ENCODE results near the gene CNNM3. TPM values are rescaled to one million over a fixed set of nuclear protein-coding genes. Genes with fewer than 3 reads are reported as not detected.

The CNNM3 gene
- total RNA-seq, 2 donors from 2014 or later: 29.7 to 29.8 TPM

GRCh38 chr2:96838345-96839292, 22.6 kb downstream of the CNNM3 start:
- H3K4me1 ChIP-seq (replicated peaks): no peaks in the 10 kb centered on the region
- no peaks in the 10 kb centered on the region for H3K27me3 ChIP-seq (replicated peaks; ENCODE audit: insufficient read depth)
- H3K27ac ChIP-seq: no peak overlapping the region
- no peak for DNase-seq (ENCODE audit: low spot score)
- intact Hi-C loops (cut with DNase I): no loop called here
- TF ChIP-seq POLR2A (IDR thresholded peaks at IDR 0.05): no peak
- no peak for TF ChIP-seq CTCF (IDR thresholded peaks at IDR 0.05)
- TF ChIP-seq POLR2AphosphoS5 (IDR thresholded peaks at IDR 0.05): no peak
- no peaks in the 10 kb centered on the region for H3K36me3 ChIP-seq
- H3K9me3 ChIP-seq: no peaks in the 10 kb centered on the region
- H3K4me3 ChIP-seq: no peak overlapping the region
- 82% methylated on average over 23 of the region's 23 CpGs for whole genome bisulfite sequencing

- intact Hi-C loops (cut with DNase I): no loop called here
- Histone ChIP-seq H3K27me3 (replicated peaks; ENCODE audit: insufficient read depth) (no peaks in the 10 kb centered on the region), H3K36me3 (no peaks in the 10 kb centered on the region), H3K9me3 (no peaks in the 10 kb centered on the region), H3K4me1 (replicated peaks) (no peaks in the 10 kb centered on the region), H3K27ac (no peak overlapping the region), H3K4me3 (no peak overlapping the region)
- DNase-seq (ENCODE audit: low spot score): no peak
- WGBS: 32% methylated on average over 40 of the region's 42 CpGs
- TF ChIP-seq POLR2AphosphoS5 (IDR thresholded peaks at IDR 0.05) (no peak), POLR2A (IDR thresholded peaks at IDR 0.05) (no peak), CTCF (IDR thresholded peaks at IDR 0.05) (no peak)
Observed at GRCh38 chr2:96839293-96839874, 23.3 kb downstream of the CNNM3 start.

GRCh38 chr2:96839875-96840850, 24.1 kb downstream of the CNNM3 start:
- Histone ChIP-seq H3K27ac (no peak overlapping the region), H3K9me3 (no peaks in the 10 kb centered on the region), H3K4me3 (no peak overlapping the region), H3K27me3 (replicated peaks; ENCODE audit: insufficient read depth) (no peaks in the 10 kb centered on the region), H3K36me3 (no peaks in the 10 kb centered on the region), H3K4me1 (replicated peaks) (no peaks in the 10 kb centered on the region)
- intact Hi-C loops (cut with DNase I): no loop called here
- no peak for DNase-seq (ENCODE audit: low spot score)
- WGBS: 88% methylated on average over 37 of the region's 37 CpGs
- no peak for TF ChIP-seq POLR2AphosphoS5 (IDR thresholded peaks at IDR 0.05)
- TF ChIP-seq POLR2A (IDR thresholded peaks at IDR 0.05): no peak
- TF ChIP-seq CTCF (IDR thresholded peaks at IDR 0.05): no peak

- Histone ChIP-seq H3K4me1 (replicated peaks) (no peaks in the 10 kb centered on the region), H3K36me3 (no peaks in the 10 kb centered on the region), H3K9me3 (no peaks in the 10 kb centered on the region), H3K27ac (no peak overlapping the region), H3K4me3 (no peak overlapping the region), H3K27me3 (replicated peaks; ENCODE audit: insufficient read depth) (no peaks in the 10 kb centered on the region)
- intact Hi-C loops (cut with DNase I): no loop called here
- DNase-seq (ENCODE audit: low spot score): no peak
- TF ChIP-seq CTCF (IDR thresholded peaks at IDR 0.05) (no peak), POLR2AphosphoS5 (IDR thresholded peaks at IDR 0.05) (no peak), POLR2A (IDR thresholded peaks at IDR 0.05) (no peak)
- WGBS: 80% methylated on average over 16 of the region's 16 CpGs
Observed at GRCh38 chr2:96841701-96842495, 25.8 kb downstream of the CNNM3 start.

Measured in prostate gland (tissue), 2 donors.